GM23248 (cell line): ENCODE measurements around the gene ASIC2. TPM values are rescaled to one million over a fixed set of nuclear protein-coding genes. Genes with fewer than 3 reads are reported as not detected.
"Not testable (repeated sequence)": the region's sequence is repeated elsewhere in the genome, so short reads cannot be mapped to it uniquely, and the experiment has no call there.

ENCODE experiments used
- DNase-seq: peaks from one replicate; pipeline ENCODE4 v3.0.0-alpha.2; 2015
- H2AFZ ChIP-seq: fragments of 200-600 bp; sonication (generic); 2 replicates; pipeline ENCODE4 v1.6.1; 2016; ENCODE audit warnings: antibody characterized with exemption
- H3F3A ChIP-seq: fragments of 200-600 bp; sonication (generic); 2 replicates; pipeline ENCODE4 v1.6.1; 2016; ENCODE audit warnings: mild to moderate bottlenecking, antibody characterized with exemption, mixed run types; ENCODE audit not compliant: insufficient read depth
- H3K27ac ChIP-seq: fragments of 200-600 bp; sonication (generic); 2 replicates; pipeline ENCODE4 v1.5.1; 2016; ENCODE audit warnings: mild to moderate bottlenecking
- H3K27me3 ChIP-seq: fragments of 200-600 bp; sonication (generic); replicated peaks from 2 replicates; pipeline ENCODE4 v1.6.1; 2016; ENCODE audit warnings: mild to moderate bottlenecking; ENCODE audit not compliant: insufficient read depth
- H3K36me3 ChIP-seq: fragments of 200-600 bp; sonication (generic); 2 replicates; pipeline ENCODE4 v1.6.1; 2016; ENCODE audit warnings: low read depth, mild to moderate bottlenecking
- H3K4me1 ChIP-seq: fragments of 200-600 bp; sonication (generic); 2 replicates; pipeline ENCODE4 v1.6.1; 2016; ENCODE audit warnings: mild to moderate bottlenecking; ENCODE audit not compliant: insufficient read depth
- H3K4me2 ChIP-seq: fragments of 200-600 bp; sonication (generic); one replicate; pipeline ENCODE4 v1.6.1; 2016; ENCODE audit warnings: mild to moderate bottlenecking; ENCODE audit not compliant: unreplicated experiment
- H3K4me3 ChIP-seq: fragments of 200-600 bp; sonication (generic); 2 replicates; pipeline ENCODE4 v1.5.1; 2016; ENCODE audit warnings: mild to moderate bottlenecking
- H3K79me2 ChIP-seq: fragments of 200-600 bp; sonication (generic); 2 replicates; pipeline ENCODE4 v1.6.1; 2016; ENCODE audit warnings: mild to moderate bottlenecking; ENCODE audit not compliant: insufficient read depth
- H3K9ac ChIP-seq: fragments of 200-600 bp; sonication (generic); 2 replicates; pipeline ENCODE4 v1.6.1; 2016; ENCODE audit warnings: mild to moderate bottlenecking
- H3K9me2 ChIP-seq: fragments of 200-600 bp; sonication (generic); 2 replicates; pipeline ENCODE4 v1.6.1; 2016; ENCODE audit warnings: mixed run types, mild to moderate bottlenecking, moderate library complexity; ENCODE audit not compliant: insufficient read depth
- H3K9me3 ChIP-seq: fragments of 200-600 bp; sonication (generic); one replicate; pipeline ENCODE4 v1.6.1; 2017; ENCODE audit warnings: low read depth
- H4K20me1 ChIP-seq: fragments of 200-600 bp; sonication (generic); 2 replicates; pipeline ENCODE4 v1.6.0; 2016; ENCODE audit not compliant: insufficient read depth
- EZH2 ChIP-seq: fragments of 200-600 bp; sonication (generic); IDR thresholded peaks from 2 replicates; pipeline ENCODE4 v1.6.1; 2018; ENCODE audit warnings: antibody characterized with exemption, mild to moderate bottlenecking; ENCODE audit not compliant: insufficient read depth, poor library complexity, severe bottlenecking
- EZH2phosphoT487 ChIP-seq: fragments of 200-600 bp; sonication (generic); IDR thresholded peaks from 2 replicates; pipeline ENCODE4 v1.6.1; 2018; ENCODE audit warnings: antibody characterized with exemption, moderate library complexity, mild to moderate bottlenecking, low read depth; ENCODE audit not compliant: insufficient read depth
- WGBS, 2 experiments: methylation state at CpG; one replicate each; pipeline ENCODE4 v1.1.6; 2015 to 2017; ENCODE audit warnings: low lambda C conversion rate in 2 of 2, low coverage in 1 of 2; ENCODE audit errors: missing lambda C conversion rate in 2 of 2; 5-methylcytosine and 5-hydroxymethylcytosine counted together
- in situ Hi-C: fragments of 300-500 bp; cut with MboI; formaldehyde crosslinking; loops from 2 replicates; pipeline ENCODE4 v1.15.0; 2020
- polyA plus RNA-seq: library from polyadenylated mRNA; unstranded; fragments of >200 nt; fragmentation: Nextera tagmentation; extraction: Ambion mirVana; gene quantifications from 2 replicates; pipeline ENCODE4 v1.2.1, GENCODE V29; 2016
- total RNA-seq: library from RNA; depleted of rRNA; stranded (reverse); fragments of >200 nt; shearing (Covaris generic); gene quantifications from 2 replicates; pipeline ENCODE4 v1.2.3, GENCODE V29; 2014

The ASIC2 gene
- total and polyA plus RNA-seq, 2 experiments from 2014 or later: under 0.01 TPM; not detected in 1

GRCh38 chr17:32980230-32980629, 312.9 kb downstream of the ASIC2 start:
- no peaks in the 10 kb centered on the region for H3K9me3 ChIP-seq
- H4K20me1 ChIP-seq: no peaks in the 10 kb centered on the region
- no peaks in the 10 kb centered on the region for H3K9me2 ChIP-seq
- H3K27ac ChIP-seq: no peak overlapping the region
- no peak overlapping the region for H3K4me2 ChIP-seq
- WGBS, 2 experiments: 20 to 29% methylated on average over 2 of the region's 2 CpGs
- H3K4me1 ChIP-seq: no peaks in the 10 kb centered on the region
- H2AFZ ChIP-seq: no peak overlapping the region
- in situ Hi-C loops: no loop called here
- no peaks in the 10 kb centered on the region for H3K36me3 ChIP-seq
- H3F3A ChIP-seq: no peaks in the 10 kb centered on the region
- no peaks in the 10 kb centered on the region for H3K27me3 ChIP-seq
- no peak for DNase-seq
- no peak overlapping the region for H3K9ac ChIP-seq
- H3K4me3 ChIP-seq: no peak overlapping the region
- TF ChIP-seq EZH2phosphoT487 (no peak), EZH2 (no peak)
- H3K79me2 ChIP-seq: no peaks in the 10 kb centered on the region

- Histone ChIP-seq H3K4me2 (no peak overlapping the region), H3K36me3 (no peaks in the 10 kb centered on the region), H3K79me2 (no peaks in the 10 kb centered on the region), H3K9me2 (no peaks in the 10 kb centered on the region), H3K9ac (no peak overlapping the region), H3F3A (no peaks in the 10 kb centered on the region), H3K4me1 (no peaks in the 10 kb centered on the region), H2AFZ (no peak overlapping the region), H3K27me3 (no peaks in the 10 kb centered on the region; the same call in 1 of the 2 replicates), H4K20me1 (no peaks in the 10 kb centered on the region), H3K27ac (no peak overlapping the region), H3K9me3 (no peaks in the 10 kb centered on the region), H3K4me3 (no peak overlapping the region)
- WGBS, 2 experiments: 38 to 62% methylated on average over 1 of the region's 1 CpG
- no peak for DNase-seq
- in situ Hi-C loops: no loop called here
- TF ChIP-seq EZH2phosphoT487 (no peak), EZH2 (no peak)
Observed at GRCh38 chr17:32976605-32977004, 316.5 kb downstream of the ASIC2 start.

GRCh38 chr17:32976131-32976530, 317.0 kb downstream of the ASIC2 start:
- H3F3A ChIP-seq: no peaks in the 10 kb centered on the region
- 69 to 76% methylated on average over 4 of the region's 4 CpGs for WGBS, 2 experiments
- no peaks in the 10 kb centered on the region for H3K79me2 ChIP-seq
- H3K9me3 ChIP-seq: no peaks in the 10 kb centered on the region
- H3K9me2 ChIP-seq: no peaks in the 10 kb centered on the region
- in situ Hi-C loops: no loop called here
- no peaks in the 10 kb centered on the region for H3K4me1 ChIP-seq
- H3K4me2 ChIP-seq: no peak overlapping the region
- H2AFZ ChIP-seq: no peak overlapping the region
- H3K27me3 ChIP-seq: no peaks in the 10 kb centered on the region; the same call in 1 of the 2 replicates
- no peaks in the 10 kb centered on the region for H4K20me1 ChIP-seq
- no peak overlapping the region for H3K4me3 ChIP-seq
- TF ChIP-seq EZH2phosphoT487 (no peak), EZH2 (no peak)
- DNase-seq: no peak
- no peak overlapping the region for H3K9ac ChIP-seq
- no peak overlapping the region for H3K27ac ChIP-seq
- H3K36me3 ChIP-seq: no peaks in the 10 kb centered on the region

DNA sequence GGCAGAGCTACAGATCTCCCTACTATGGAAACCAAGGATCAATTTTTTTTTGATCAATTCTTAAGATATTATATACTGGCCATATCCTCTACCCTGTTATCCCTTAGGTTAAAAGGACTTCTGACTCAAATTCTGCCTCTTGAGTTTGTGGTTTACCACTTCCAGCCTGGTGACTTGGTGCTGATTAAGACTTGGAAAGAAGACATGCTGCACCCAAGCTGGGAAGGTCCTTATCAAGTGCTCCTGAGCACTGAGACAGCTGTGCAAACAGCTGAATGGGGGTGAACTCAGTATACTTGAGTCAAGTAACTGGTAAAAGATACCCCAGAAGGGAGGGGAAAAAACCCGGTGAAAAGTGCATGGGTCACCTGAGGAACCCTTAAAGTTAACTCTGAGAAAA, 321.9 kb downstream of the ASIC2 start:
- in situ Hi-C loops: no loop called here
- Histone ChIP-seq H2AFZ (no peak overlapping the region), H3K4me3 (no peak overlapping the region), H3K9ac (no peak overlapping the region), H3K9me3 (no peaks in the 10 kb centered on the region), H3K27me3 (no peaks in the 10 kb centered on the region; the same call in 1 of the 2 replicates), H3K4me2 (no peak overlapping the region), H3K9me2 (no peaks in the 10 kb centered on the region), H3K36me3 (no peaks in the 10 kb centered on the region), H4K20me1 (no peaks in the 10 kb centered on the region), H3K27ac (no peak overlapping the region), H3K4me1 (no peaks in the 10 kb centered on the region), H3F3A (peaks cover 8% of the 10 kb centered on the region; the same call in 1 of the 2 replicates), H3K79me2 (no peaks in the 10 kb centered on the region)
- 6 to 13% methylated on average over 1 of the region's 1 CpG for WGBS, 2 experiments
- TF ChIP-seq EZH2phosphoT487 (no peak), EZH2 (no peak)
- peak; percentile 34 for DNase-seq

- Histone ChIP-seq H3K4me3 (no peak overlapping the region), H3K4me2 (no peak overlapping the region), H3K9me3 (no peaks in the 10 kb centered on the region), H3K36me3 (no peaks in the 10 kb centered on the region), H3K9me2 (no peaks in the 10 kb centered on the region), H3K27me3 (no peaks in the 10 kb centered on the region; the same call in none of the 2 replicates), H3K27ac (no peak overlapping the region), H3K9ac (no peak overlapping the region), H3K4me1 (no peaks in the 10 kb centered on the region), H3F3A (peaks cover 8% of the 10 kb centered on the region; the same call in 1 of the 2 replicates), H2AFZ (no peak overlapping the region), H4K20me1 (no peaks in the 10 kb centered on the region), H3K79me2 (no peaks in the 10 kb centered on the region)
- WGBS, 2 experiments: 36 to 38% methylated on average over 3 of the region's 3 CpGs
- TF ChIP-seq EZH2phosphoT487: no peak
- TF ChIP-seq EZH2: no peak
- in situ Hi-C loops: no loop called here
- DNase-seq: peak; percentile 23
Observed at GRCh38 chr17:32970281-32970680, 322.8 kb downstream of the ASIC2 start.

GRCh38 chr17:32969231-32969630, 323.9 kb downstream of the ASIC2 start:
- H3K4me3 ChIP-seq, H3K79me2 ChIP-seq, H3F3A ChIP-seq, H3K27ac ChIP-seq, H3K4me2 ChIP-seq, H3K4me1 ChIP-seq, DNase-seq, H2AFZ ChIP-seq, in situ Hi-C loops, H3K9ac ChIP-seq, H3K9me3 ChIP-seq, H3K27me3 ChIP-seq, H3K36me3 ChIP-seq, H3K9me2 ChIP-seq, H4K20me1 ChIP-seq: not testable (repeated sequence)
- 68 to 69% methylated on average over 4 of the region's 4 CpGs for WGBS, 2 experiments
